Ovary (tissue), 3 donors: ENCODE measurements around the gene DUSP23.

ENCODE experiments used
- CTCF ChIP-seq, 3 donors: fragments of 450-650 bp in 2 of 3; fragments of 200-600 bp in 1 of 3; IDR thresholded peaks; one replicate each; pipeline versions ENCODE4 v1.5.1 to v1.8.0; 2016 to 2022; ENCODE audit warnings: antibody characterized with exemption in 3 of 3, mild to moderate bottlenecking in 1 of 3
- EP300 ChIP-seq: sonication (generic); formaldehyde crosslinking; IDR thresholded peaks from one replicate; pipeline ENCODE4 v1.6.1; 2017; ENCODE audit warnings: antibody characterized with exemption
- POLR2A ChIP-seq: fragments of 450-650 bp; IDR thresholded peaks from one replicate; pipeline ENCODE4 v1.6.1; 2017; ENCODE audit warnings: antibody characterized with exemption, mild to moderate bottlenecking, moderate library complexity
- donor health status: DM: no; HTN: no; CAD: no.

- TF ChIP-seq POLR2A (no peak), CTCF (IDR thresholded peaks at IDR 0.05) (no peak), EP300 (no peak)
Measured at GRCh38 chr1:159779403-159779851, 1.3 kb upstream of the DUSP23 start.
